NCI-H774 (cell line): Measurements from ENCODE around the gene PLA2G2C.
A peak's percentile ranks its signal among the peaks of the same experiment; 100 is the strongest.

ENCODE experiments used
- DNase-seq: peaks from one replicate; lab custom pipeline; 2025; lab: John Stamatoyannopoulos, UW

The PLA2G2C gene

DNA sequence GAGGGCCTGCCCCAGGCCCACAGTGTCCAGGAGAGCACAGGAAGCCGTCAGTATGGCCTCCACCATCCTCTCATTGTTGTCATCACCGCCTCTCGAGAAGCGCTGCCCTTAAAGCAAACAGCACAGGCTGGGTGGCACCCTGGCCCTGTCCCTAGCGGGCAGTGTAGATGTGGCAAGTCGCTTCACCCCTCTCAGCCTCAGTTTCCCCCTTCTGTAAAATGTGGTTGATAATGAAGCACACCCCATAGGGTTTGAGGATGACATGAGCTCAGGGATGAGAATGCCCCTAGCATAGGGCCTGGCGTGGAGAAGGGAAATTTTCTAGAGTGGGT, 33.8 kb downstream of the PLA2G2C start:
- DNase-seq, result no peak

DNA sequence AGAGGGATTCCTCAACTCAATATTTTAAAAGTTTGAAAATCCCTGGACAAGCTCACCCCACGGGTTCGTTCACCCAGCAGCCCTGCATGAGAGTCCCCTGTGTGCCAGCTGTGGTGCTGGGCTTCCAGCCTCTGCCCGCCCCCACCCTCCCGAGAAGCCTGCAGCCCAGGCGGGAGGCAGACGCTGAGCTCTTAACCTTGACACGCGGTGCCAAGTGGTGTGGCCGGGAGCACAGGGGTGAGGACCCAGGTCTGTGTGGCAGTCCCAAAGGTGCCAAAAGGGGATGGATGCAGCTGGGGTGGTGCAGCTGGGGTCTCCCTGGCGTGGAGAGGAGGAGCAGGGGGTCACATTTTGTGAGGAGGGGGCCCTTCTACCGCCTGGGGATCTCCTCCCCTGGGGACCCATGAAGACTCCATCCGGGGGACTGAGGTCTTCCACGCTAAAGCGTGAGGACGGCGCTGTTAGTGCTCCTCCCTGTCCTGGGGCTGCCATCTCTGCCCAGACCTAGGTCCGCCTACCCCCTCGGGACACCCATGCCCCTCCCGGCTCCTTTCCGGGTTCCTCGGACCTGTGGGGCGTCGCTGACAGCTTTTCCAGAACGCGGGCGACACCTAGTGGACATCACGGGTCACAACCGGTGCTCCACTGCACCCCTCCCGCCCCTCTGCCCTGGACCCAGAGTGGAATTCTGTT, 34.3 kb downstream of the PLA2G2C start:
- DNase-seq, result peak; percentile 14

DNA sequence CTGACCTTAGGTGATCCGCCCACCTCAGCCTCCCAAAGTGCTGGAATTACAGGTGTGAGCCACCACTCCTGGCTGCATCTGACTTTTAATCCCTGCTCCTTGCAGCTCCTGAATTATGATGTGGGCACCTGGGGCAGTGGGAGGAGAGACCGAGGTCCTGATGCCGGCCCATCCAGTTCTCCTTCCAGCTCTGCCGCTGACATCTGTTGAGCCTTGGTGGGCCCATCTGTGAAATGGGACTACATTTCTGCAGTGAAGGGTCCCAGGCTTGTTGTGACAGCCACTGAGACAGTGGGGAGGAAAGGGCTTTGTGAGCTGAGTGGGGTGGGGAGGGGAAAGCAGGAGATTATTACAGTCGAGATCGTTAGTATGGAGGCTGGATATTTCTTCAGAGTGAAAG, 35.3 kb downstream of the PLA2G2C start:
- no peak for DNase-seq

DNA sequence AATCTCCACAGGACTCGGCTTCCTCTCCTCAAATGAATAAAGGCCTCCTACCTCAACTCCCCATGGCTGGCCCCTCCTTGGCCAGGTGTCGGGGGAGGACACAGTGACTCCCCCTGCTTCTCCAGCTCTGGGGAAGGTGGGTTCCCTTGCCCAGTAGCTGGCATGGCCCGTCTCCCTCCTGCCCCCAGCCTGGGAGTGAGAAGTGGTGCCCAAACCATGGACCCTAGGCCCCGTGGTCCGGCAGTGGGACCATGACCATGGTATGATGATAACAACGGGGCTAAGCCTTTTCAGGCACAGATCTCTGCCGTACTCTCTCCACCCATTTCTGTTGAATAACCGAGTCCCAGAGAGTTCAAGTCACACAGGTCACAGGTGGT, 36.0 kb downstream of the PLA2G2C start:
- DNase-seq, result no peak

DNA sequence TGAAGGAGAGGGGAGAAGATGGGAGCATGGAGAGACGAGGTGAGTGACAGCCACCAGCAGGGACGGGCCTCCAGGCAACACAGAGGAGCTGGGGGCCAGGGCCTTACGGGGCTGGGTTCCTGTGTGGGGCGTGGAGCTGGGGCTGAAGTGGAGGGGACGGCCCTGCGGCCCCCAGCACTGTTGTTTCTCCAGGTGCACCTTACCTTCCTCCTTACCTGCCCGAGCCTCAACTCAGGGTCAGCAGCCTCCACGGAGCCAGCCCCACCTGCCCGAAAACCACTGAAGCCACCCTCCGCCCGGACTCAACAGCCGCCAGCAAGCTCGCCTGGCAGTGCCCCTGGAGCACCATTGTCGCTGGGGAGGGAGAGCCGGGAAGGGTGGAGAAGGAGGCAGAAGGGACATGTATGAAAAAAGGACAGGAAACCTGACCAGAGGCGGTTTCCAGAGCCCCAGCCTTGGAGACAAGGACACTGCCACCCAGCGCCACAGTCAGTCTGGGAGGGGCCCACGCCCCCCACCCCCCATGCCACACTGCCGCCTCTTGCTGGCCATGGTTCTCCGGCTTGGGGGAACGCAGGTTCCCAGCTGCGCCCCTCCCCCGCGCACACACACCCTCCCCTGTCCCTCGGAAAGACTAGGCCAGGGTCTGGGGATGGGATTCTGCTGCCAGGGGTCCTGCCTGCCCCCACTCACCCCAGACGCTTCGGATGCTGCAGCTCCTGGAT, 36.6 kb downstream of the PLA2G2C start:
- no peak for DNase-seq

DNA sequence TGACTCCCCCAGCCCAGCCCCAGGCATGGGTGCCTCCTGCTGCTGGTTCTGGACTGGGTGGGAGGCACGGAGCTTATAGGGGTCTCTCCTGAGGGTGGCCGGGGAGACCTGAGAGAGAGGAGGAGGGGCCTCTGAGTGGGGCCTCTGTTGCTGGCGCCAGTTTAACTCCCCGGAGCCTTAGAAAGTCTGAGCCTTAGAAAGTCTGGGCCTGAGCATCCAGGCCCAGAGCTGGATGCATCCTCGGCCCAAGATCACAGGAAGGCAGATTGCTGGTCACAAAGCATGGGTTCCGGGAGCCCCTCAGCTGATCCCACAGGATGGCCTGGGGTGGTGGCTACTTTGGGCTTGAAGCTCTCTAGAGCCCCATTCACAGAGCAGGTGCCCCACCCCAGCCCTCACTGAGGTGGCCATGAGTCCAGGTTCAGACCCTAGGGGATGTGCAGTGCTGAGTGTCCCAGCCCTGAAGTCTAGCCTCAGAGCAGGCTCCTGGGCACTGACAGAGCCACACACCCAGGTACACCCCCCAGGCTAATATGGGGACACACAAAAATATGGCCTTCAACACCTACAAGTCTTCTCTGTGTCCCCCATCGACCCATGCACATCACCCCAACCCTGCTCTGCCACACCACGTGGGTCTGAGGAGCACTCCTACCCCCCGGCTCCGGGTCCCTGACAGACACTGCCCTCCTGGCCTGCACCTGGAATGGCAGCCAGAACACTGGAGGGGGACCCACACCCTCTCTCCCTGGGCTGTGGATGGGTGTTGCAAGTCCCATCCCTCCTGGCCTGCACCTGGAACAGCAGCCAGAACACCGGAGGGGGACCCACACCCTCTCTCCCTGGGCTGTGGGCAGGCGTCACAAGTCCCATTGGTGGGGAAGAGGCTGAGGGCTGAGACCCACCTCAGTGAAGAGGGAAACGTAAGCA, 37.5 kb downstream of the PLA2G2C start:
- no peak for DNase-seq

DNA sequence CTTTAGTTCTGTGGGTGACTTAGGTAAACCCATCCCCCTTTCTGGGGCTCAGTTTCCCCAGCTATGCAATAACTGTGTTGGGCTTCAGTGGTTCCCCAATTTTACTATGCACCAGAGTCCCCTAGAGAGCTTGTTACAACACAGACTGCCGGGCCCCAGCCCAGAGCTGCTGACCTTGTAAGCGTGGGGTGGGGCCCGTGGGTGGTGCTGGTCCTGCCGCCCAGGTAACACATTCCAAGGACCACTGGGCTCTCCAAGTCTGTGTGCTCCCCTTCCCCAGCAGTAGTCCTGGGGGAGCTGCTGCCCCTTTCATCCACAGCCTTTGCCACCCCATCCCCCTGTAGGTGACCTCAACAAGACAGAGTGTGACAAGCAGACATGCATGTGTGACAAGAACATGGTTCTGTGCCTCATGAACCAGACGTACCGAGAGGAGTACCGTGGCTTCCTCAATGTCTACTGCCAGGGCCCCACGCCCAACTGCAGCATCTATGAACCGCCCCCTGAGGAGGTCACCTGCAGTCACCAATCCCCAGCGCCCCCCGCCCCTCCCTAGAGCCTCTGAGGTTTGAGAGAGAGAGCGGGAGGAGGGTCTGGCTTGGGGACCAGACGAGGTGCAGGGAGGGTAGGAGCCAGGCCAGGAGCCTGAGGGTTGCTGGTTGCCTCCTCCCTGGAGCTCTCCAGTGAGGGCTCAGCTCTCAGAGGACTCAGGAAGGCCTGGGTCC, 38.3 kb downstream of the PLA2G2C start:
- no peak for DNase-seq

DNA sequence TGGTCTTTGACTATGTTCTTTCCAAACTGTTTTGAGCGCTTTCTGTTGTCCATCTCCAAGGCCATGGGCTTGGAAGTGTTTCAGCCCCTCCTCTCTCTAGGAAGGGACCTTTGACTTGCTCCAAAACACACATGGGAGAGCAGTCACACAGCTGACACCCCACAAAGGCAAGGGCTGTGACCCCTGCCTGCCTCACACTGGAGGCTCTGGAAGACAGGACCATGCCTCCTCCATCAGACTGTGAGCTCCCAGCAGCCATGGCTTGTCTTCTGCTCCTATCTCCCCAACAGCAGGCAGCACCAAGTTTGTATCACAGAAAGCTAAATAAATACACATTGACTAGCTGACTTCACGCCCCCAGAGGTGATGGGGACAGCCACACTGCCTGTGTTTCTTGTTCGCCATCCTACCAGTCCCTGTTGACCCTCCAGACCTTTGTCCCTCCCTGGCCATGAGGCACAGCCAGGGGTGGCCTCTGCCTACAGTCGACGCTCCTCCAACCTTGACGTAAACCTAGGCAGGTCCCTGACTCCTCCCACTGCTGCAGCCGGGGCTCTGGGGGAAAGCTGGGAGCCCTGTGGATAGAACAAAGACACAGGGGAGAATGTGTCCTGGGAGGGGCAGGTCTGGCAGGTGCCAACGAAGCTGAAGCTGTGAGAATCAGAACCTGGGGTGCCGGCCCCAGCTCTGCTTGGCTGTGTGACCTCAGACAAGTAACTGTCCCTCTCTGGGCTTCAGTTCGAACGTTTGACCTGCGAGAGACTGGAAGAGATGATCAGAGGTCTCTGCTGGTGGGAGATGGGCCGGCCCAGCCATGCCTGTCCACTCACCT, 42.4 kb downstream of the PLA2G2C start:
- no peak for DNase-seq

DNA sequence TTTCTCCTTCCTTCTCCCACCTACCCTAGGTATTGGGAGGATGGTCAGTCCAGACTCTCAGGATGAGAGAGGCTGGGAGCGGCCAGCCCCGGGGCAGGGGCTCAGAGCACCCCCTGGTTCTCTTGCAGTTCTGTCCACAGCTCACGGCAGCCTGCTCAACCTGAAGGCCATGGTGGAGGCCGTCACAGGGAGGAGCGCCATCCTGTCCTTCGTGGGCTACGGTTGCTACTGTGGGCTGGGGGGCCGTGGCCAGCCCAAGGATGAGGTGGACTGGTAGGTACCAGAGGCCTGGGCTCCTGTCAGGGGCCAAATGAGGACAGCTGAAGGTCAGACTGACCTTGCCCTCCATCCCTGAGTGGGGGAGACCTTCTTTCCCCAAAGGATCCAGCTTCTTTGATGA, 43.0 kb downstream of the PLA2G2C start:
- DNase-seq, result no peak

DNA sequence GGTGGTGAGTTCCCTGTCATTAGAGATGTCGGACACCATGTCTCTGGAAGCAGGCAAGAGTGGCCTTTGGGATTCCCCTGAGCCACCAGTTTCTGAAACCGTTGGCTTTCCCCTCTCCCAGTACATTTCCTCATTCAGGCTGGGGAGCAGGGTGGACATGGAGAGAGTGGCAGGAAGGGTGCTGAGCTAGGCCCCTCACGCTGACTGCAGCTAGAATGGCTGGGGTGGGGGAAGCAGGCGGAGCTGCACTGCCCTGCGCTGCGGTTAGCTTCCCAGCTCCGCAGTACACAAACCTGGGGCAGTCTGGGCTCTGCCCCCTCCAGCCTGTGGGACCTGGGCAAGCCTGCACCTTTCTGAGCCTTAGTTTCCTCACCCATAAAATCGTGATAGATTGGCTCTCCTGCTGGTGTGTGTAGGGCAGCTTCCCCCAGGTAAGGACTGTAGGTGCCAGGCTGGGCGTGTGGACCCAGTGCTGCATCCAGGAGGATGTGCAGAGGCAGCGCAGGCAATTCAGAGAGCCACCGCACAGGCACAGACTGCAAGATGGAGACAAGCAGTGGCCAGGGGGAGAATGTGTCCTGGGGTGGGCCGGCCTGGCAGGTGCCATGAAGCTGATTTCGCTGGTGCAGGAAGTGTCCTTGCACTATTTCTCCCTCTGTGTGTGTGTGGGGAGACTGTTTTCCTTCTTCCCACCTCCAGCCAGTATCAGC, 44.2 kb downstream of the PLA2G2C start:
- DNase-seq, result no peak

DNA sequence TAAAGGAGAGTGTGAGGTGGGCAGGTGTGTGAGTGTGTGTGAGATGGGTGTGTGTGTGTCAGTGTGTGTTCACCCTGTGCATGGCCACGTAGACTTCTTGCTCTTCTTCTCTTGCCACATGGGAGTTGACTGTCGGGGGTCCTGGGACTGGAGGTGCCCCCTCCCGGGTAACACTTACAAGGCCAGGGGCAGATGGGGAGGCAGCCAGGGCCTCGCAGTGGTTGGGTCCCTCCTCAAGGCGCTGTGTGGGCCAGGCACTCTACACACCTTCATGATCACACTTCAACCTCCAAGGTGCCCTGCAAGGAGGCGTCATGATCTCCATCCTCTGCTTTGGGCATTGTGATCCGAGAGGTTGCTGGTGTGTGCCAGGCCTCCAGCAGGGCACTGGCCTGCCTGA, 44.9 kb downstream of the PLA2G2C start:
- no peak for DNase-seq

DNA sequence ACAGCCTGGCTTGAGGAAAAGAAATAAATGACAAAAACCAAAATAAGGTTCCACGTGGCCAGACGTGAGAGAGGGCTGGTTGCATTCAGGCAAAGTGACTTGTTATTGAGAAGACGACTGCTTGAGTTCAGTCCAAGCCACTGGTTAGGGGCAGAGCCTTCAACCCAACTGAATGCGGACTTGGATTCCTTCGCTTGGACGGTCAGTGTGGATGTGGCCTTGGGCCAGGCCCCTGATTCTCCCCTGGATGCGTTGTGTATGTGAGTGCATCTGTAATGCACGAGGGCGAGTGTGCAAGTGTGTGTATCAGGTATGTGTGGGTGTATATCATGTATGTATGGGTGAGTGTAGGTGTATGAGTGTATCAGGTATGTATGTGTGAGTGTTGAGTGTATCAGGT, 45.3 kb downstream of the PLA2G2C start:
- DNase-seq, result no peak

DNA sequence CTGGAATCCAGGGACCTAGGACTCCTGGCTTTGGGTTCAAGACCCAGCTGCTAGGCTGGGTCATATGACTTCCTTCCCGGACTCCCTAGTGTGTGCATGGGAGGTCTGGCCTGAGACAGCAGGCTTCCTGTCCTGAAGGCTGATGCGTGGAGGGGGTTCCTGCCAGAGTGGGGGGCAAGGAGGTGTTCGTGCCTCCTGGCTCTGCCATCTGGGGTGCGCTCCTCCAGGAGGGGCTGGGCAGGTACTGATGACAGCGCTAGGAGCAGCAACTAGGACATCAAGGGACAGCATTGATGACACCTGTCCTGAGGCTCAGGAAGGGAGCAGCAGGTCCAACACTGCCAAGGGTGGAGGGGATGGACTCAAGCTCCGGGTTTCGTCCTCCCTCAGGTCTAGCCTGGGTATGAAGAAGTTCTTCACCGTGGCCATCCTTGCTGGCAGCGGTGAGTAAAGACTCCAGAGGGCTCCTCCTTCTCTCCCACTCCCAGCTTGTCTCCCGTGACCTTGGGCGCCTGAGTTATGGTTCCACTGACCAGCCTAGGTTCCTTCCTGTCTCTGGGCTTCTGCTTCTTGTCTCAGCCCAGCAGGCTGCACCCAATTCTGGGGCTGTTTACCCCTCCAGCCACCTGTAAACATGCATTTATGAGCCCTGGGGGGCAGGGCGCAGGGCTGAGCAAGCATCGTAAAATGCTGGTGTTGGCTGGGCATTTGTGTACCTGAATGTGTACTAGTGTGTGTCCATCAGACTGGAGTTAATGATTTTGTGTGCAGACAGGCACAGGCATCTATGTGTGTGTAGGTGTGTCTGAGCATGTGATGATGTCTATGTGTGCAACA, 46.3 kb downstream of the PLA2G2C start:
- no peak for DNase-seq

DNA sequence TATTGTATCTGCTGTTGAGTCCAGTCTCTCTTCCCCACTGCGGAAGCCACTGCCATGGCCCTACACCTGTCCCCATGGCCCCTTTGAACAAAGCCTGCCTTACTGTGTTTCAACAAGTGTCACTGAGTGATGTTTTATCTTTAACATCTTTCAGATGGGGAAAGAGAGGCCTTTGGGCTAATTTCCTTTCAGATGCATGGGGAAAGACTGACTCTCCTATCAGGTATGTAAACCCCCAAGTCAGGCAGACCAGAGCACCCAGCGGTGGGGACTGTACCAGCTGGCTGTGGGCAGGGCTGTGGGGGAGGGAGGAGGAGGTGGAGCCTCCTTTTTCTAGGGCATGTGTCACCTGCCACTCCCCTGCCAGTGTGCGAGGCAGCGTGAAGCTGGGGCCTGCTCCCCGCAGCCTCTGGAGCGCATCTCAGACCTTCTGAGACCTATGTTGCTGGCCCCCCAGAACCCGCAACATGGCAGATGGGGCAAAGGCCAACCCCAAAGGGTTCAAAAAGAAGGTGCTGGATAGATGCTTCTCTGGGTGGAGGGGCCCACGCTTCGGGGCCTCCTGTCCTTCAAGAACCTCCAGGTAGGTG, 47.3 kb downstream of the PLA2G2C start, which contains the start of gene PLA2G2F:
Gene PLA2G2F, plus strand, starts transcription at position 363 of the 590 bp plus-strand sequence. Its CDS starts 105 bp downstream, at position 468.
- no peak for DNase-seq

DNA sequence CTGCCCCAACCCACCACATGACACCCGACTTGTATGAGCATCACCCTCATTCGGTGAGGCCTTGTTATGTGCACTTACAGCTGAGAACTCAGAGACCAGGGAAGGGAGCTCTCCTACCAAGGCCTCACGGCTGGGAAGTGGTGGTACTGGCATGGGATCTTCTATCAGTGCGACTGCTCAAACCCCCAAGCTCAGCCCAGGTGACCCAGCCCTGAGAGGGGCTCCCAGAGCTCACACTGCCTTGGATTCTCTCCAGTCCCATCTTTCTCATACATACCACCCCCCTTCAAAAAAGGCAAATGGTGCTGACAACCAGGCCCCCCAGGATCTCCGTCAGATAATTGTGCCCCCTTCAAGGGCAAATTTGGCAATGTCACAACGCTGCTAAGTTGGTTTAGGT, 48.0 kb downstream of the PLA2G2C start:
- DNase-seq, result no peak

DNA sequence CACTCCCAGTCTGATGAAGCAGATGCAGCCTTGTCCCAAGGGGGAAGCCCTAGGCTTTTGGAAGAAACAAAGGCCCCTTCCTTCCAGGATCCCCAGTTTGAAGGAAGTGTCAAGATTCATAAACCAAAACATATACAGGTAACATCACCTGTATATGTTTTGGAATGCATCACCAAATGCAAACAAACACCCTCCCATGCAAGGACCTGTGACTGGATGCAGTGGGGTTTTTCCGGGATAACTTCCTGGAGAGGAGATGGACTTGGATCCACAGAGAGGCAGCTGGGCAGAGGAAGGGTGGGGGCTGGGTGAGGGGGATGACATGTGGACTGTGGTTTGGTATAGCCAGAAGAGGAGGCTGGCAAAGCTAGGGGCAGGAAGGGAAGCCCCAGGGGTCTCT, 48.7 kb downstream of the PLA2G2C start:
- no peak for DNase-seq

DNA sequence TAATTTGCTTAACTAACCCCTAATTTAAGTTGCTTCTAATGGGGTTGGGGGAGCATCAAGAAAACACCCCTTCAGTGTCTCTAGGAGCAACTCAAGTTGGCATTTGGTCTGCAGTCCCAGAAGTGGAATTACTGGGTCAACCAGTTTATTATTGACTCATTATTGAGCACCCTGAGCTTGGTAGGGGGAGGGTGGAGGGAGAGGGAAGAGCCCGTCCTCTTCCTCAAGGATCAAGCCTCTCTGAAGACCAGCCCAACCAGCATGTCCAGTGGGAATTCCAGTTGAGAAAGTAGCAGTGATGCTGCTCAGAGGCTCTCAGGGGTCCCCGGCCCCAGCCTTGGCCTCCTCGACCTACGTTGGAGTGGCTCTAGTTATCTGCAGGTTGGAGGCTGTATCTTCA, 49.3 kb downstream of the PLA2G2C start:
- no peak for DNase-seq

DNA sequence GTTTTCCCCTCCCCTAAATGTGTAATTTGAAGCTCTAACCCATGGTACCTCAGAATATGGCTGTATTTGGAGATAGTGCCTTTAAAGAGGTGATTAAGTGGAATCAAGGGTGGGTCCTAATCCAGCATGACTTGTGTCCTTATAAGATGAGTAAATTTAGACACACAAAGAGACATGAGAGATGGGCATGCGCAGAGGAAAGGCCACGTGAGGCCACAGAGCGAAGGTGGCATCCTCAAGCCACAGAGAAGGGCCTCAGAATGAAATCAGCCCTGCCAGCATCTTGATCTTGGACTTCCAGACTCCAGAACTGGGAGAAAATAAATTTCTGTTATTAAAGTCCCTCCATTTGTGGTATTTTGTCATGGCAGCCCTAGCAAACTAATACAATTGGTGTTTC, 50.1 kb downstream of the PLA2G2C start:
- no peak for DNase-seq

DNA sequence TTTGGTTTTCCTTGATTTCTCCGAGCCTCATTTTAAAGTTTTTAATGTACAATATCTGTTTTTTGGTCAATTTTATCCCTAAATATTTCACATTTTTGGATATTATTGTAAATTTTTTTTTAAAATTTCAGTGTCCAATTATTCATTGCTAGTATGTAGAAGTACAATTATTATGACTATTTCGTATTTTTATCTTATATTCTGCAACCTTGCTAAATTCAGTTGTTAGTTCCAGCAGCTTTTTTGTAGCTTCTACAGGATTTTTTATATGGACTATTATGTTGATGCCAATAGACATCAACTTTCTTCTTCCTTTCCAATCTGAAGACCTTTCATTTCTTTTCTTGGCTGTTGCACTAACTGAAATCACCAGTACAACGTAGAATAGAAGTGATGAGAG, 51.3 kb downstream of the PLA2G2C start:
- no peak for DNase-seq
